ENCODE data around the gene POLD4.

Gene POLD4

DNA sequence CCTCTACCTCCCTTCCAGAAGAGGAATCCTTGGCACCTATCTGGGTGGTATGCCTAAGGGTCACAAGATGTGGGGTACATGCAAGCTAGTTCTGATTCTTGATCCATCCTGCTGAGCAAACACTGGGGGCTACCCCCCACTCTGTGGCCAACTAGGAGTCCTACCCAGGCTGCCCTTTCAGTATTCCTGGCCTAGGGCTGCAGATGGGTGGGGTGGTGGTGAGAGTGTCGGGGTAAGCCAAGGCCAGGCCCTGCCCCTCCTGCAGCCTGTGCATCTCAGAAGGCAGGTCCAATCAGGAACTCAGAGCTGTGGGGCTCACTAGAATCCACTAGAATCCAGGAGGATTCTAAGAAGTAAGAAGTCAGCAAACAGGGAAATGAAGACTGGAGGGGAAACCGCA, 39.1 kb downstream of the POLD4 start:
- DNase-seq, result no peak

DNA sequence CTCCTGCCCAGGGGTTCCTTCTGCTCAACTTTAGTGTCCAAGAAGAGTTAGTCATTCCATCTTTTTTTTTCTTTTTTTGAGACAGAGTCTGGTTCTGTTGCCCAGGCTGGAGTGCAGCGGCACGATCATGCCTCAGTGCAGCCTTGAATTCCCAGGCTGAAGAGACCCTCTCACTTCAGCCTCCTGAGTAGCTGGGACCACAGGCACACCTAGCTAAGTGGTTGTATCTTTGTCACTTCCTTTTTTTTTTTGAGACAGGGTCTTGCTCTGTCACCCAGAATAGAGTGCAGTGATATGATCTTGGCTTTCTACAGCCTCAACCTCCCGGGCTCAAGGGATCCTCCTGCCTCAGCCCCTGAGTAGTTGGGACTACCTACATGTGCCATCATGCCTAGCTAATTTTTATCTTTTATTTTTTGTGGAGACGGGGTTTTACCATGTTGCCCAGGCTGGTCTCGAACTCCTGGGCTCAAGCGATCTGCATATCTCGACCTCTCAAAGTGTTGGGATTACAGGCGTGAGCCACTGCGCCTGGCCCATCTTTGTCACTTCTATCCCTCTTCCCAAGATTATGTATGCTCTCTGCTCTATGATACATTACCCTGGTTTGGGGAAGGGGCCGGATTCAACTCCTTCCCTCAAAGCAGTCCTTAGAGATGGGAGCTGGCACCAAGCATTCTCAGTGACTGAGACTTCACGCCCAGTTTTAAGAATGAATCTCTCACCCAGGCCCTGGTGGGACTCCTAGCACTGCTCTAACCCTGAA, 40.0 kb downstream of the POLD4 start:
- no peak for DNase-seq

DNA sequence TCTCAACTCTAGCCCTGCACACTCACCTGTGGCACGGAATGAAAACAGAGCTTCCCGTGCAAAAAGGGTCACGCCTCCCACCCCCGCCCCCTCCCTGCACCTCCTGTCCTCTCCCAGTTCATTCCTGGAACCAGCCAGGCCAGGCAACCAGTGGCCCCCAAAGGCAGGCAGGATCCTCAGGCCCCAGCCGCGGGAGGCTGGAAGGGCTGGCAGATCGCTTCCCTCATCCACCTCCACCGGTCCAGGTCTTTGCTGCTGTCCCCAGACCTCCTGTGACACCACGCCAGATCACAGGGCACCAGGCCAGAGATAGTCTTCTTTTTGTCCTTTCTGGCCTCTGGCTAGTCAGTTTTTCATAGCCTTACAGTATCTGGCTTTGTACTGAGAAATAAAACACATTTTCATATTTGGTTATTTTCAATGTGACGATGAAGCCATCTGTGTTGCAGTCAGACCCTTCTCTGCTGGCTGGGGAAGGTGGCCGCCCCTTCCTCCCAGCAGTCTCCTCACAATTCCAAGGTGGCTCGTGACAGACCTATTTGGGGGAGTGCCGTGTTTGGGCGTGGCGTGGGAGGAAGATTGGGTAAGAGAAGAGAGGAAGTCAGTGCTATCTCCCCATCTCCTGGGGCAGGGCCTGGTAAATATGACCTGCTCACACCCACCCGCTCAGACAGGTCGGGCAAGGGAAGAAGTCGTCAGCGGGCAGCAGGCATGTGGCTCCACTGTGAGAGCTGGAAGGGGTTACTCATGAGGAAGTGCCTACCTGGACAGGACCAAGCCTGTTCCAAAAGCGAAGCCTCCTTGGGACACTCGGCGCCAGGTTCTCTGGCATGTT, 40.9 kb downstream of the POLD4 start:
- DNase-seq, result peak in 3 of 5 experiments; percentile 38 to 76 (median 53)

DNA sequence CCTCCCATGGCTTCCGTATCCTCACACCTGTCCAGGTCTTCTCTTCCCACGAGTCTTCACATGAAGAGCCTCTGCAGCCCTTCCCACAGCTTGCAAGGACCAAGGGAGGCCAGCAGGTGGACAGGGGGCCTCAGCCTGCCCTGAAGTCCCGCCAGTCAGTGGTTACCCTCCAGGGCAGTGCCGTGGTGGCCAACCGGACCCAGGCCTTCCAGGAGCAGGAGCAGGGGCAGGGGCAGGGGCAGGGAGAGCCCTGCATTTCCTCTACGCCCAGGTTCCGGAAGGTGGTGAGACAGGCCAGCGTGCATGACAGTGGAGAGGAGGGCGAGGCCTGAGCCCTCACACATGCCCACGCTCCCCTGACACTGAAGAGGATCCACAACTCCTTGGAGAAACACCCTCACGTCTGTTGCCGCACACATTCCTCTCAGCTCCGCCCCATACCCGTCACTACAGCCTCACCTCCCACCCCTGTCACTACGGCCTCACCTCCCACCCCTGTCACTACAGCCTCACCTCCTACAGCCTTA, 41.7 kb downstream of the POLD4 start:
- DNase-seq, result peak in 1 of 5 experiments; percentile 51

DNA sequence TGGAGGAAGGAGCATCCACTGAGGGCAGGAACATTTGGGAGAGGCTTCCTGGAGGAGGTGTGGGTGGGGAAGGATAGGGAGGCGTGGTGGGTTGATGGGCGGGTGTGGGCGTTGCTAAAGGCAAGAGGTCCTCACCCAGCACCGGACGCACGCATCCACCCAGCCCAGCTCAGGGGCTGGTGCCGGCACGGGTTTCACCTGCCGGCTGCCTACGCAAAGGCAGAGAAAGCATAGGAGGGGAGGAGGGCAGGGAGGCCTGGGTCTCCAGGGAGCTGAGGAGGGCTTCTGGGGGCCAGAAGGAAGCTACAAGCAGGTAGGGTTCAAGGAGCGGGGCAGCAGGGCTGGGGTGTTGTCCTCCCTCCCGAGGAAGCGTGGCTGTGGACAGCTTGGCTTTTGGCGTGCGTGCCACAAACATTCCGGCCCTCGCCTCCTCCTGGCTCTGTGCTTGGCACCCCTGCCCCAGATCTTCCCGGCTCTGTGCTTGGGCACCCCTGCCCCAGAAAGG, 42.2 kb downstream of the POLD4 start:
- DNase-seq, result no peak

DNA sequence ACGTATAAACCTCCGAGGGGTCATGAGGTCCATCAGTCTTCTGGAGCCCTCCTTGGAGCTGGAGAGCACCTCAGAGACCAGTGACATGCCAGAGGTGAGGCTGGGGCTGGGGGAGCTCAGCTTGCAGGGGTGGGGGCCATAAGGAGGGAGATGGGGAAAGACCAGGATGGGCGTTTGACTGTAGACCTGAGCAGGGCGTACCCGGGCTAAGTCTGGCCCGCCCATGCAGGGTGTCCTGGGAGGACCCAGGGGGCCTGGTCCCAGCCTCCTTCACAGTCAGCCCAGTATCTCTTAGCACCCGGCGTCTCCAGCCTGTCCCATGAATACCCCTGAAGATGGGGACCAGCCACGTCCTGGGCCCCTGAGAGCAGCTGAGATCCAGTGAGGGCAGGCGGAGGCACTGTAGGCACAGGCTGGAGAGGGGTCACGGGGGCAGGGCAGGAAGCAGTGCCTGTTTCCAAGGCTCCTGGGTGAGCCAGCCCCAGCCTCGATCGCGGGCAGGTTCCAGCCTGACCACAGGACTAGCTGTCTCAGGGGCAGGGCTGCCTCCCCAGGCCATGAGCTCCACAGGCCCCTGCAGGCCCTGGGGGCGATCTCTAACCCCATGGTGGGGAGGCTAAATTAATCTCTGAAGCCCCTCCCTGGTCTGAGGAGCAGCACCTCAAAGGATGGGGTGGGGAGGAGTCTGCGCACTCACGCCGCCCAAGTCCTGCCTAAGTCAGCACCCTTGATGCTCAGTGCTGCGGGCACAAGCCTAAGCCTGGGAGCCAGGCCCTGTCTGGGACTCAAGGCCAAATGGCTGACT, 42.9 kb downstream of the POLD4 start:
- DNase-seq, result no peak

DNA sequence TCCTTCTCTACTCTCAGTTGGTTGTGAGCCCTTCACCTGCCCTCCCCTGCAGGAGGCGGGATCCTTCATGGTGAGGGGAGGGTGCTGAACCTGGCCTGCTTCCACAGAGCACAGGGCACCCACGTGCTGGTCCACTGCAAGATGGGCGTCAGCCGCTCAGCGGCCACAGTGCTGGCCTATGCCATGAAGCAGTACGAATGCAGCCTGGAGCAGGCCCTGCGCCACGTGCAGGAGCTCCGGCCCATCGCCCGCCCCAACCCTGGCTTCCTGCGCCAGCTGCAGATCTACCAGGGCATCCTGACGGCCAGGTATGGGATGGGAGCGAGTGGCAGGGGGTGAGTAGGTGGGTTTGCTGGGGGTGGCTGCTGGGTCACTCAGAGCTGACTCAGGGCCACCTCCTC, 43.7 kb downstream of the POLD4 start:
- no peak for DNase-seq

DNA sequence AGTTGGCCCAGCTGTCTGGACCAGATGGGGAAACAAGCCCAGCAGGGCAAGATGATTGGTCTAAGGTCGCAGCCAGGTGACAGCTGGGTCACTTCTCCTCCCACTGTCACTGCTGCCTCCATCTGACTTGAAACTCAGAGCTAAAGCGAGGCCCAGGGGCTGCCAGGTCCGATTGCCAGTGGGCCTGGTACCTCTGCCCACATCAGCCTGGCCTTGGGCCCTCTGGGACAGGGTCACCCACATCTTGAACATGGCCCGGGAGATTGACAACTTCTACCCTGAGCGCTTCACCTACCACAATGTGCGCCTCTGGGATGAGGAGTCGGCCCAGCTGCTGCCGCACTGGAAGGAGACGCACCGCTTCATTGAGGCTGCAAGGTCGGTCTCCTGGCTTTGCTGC, 44.2 kb downstream of the POLD4 start:
- DNase-seq, result no peak

DNA sequence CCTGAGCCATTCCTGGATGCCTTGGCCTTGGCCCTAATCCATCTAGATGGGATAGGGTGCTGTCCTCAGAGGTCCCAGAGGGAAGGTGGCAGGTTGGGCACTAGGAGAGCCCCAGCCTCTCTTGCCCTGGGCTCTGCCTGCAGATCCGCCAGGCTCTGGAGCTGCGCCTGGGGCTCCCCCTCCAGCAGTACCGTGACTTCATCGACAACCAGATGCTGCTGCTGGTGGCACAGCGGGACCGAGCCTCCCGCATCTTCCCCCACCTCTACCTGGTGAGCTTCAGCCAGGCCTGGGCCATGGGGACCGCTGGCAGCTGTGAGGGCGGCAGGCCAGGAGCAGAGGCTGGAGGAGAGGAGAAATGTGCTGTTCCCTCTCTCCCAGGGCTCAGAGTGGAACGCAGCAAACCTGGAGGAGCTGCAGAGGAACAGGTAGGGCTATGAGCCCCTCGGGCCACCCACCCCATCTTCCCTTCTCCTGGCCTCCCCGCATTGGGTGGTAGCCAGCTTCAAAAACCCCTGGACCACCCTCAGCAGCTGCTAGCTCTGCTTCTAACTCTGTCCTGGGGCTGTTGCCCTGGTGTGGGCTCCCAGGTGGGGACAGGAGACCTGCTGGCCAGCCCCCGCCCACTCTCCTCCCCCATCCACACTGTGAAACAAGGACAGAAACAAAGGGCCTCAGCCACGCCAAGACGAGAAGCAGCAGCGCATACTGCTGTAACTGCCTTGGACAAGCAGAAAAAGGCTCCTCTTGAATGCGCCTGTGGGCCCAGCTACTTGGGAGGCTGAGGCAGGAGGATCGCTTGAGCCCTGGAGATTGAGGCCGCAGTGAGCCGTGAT, 45.1 kb downstream of the POLD4 start:
- no peak for DNase-seq

DNA sequence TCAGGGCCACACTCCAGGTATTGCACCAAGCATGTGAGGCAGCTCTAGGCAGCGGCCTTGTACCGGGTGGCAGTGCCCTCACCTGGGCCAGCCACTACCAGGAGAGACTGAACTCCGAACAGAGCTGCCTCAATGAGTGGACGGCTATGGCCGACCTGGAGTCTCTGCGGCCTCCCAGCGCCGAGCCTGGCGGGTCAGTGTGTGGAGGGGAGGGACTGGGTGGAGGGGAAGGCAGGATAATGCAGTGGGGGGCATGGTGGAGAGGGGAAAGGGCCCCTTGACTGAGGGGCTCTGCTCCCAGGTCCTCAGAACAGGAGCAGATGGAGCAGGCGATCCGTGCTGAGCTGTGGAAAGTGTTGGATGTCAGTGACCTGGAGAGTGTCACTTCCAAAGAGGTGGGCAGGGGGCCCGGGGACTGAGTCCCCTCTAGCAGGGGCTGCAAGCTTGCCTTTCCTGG, 45.8 kb downstream of the POLD4 start:
- DNase-seq, result no peak

DNA sequence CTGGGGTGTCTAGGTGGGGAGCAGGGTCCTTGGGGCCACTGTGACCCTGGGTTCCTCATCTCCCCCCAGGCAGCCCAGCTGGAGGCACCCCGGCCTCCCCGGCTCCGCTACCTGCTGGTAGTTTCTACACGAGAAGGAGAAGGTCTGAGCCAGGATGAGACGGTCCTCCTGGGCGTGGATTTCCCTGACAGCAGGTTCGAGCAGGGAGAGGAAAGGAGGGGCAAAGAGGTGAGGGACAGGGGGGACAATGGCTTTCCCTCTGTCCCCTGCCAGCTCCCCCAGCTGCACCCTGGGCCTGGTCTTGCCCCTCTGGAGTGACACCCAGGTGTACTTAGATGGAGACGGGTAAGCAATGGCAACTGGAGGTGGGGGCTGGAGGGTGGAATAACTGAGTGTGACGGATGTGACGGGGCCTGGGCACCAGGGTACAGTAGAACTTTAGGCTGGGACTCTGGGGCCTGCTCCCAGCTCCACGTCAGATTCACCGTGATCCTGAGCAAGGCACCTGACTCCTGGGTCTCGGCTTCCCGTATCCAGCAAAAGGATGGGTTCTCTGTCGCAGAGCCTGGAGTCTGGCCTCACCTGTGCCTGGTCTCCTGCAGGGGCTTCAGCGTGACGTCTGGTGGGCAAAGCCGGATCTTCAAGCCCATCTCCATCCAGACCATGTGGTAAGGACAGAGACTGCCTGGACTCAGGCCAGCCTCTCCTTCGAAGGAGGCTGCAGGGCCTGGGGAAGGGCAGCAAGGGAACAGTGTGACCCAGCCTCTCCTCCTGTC, 46.4 kb downstream of the POLD4 start:
- no peak for DNase-seq

DNA sequence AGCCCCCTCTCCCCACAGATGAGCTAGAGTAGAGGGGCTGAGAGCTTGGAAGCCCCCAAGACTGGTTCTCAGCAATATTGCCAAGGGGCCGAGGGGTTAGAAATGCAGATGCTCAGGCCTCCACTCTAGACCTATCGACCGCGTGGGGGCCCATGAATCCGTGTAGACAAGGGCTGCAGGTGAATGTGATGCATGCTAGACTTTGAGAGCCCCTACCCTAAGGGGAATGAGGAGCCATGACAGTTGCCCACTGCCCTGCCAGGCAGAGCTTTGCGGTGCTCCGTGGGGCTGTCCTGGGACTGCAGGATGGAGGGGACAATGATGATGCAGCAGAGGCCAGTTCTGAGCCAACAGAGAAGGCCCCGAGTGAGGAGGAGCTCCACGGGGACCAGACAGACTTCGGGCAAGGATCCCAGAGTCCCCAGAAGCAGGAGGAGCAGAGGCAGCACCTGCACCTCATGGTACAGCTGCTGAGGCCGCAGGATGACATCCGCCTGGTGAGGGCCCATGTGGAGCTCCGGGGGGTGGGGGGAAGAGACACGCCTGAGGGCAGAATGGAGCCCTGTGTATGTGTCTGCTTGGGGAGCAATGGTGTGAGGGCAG, 48.7 kb downstream of the POLD4 start:
- DNase-seq, result no peak

DNA sequence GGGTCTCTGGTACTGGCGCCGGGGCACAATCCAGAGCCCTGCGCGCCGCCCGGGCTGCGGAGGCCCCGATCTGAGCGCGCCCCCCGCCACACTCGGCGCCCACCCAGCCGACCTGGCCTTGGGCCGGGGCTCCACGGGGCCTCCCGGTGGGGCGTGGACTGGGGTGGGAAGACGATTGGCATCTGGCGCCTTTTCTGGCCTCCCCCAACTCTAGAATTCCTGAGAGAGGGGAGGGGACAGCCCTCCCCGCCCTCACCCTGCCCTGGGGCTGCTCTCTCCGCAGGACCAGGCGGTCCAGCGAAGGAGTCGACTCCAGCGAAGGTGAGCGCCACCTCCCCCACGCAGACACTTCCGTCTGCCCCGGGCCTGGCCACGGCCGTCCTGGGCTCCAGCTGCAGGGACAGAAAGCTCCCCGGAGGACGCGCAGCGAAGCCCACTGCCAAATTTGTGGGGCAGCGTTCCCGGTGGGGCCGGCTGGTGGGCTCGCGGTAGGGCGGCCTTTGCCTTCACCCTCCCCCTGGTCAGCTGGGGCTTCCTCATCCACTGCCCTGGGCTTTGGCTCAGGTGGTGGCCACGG, 49.4 kb downstream of the POLD4 start:
- peak in 3 of 5 experiments; percentile 16 to 50 (median 21) for DNase-seq

DNA sequence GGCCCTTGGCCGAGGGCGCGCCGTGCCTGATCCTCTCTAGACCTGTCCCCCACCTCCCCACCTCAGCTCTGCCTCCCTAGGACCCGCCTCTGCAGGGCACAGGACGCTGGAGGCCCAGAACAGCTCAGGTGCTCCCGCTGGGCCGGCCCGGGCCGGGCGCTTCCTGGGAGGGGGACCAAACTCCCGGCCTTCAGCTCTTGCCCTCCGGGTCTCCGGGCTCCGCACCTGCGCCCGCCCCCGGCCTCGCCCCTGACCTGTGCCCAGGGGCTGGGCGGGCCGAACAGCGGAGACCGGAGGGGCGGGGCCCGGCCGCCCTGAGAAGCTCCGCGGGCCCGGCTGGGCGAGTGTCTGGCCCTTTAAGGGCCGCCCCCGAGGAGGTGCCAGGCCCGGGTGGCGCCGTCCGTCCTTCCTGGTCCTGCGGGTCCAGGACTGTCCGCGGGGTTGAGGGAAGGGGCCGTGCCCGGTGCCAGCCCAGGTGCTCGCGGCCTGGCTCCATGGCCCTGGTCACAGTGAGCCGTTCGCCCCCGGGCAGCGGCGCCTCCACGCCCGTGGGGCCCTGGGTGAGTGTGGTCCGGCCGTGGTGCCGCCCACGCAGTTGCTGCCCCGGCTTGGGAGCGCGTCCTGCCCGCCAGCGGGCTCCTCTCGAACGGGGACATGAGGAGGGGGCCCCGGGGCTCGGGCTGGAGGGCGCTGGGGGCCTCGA, 50.1 kb downstream of the POLD4 start, which contains the start of gene SSH3:
Gene SSH3 (plus strand): TSS at position 399 of the 703 bp plus-strand sequence. CDS start 96 bp downstream, at position 495.
- peak in 4 of 5 experiments; percentile 20 to 62 (median 36) for DNase-seq

DNA sequence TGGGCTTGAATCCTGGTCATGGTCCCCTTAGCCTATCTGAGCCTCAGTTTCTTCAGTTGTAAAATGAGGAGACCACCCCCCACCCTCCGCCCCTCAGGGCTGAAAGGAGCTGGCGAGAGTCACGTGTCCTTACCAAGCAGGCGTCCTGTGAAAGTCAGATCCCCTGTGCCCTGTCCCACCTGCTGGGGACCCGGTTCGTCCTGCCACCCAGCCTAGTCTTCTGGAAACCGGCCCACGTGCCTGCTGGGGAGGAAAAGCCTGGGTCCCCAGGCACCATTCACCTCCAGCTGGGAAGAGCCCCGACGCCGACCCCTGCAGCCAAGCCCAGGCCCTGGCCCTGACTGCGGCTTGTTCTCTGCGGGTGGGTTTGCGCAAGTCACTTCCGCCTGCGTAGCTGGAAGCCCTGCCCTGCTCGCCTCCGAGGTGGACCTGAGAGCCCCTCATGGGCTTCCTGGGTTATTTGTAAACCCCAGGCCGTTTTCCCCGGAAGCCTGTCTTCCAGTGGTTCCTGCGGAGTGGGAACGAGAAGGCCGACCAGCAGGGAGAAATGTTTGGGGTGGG, 50.7 kb downstream of the POLD4 start:
- DNase-seq, result peak in 3 of 5 experiments; percentile 8 to 37 (median 15)

DNA sequence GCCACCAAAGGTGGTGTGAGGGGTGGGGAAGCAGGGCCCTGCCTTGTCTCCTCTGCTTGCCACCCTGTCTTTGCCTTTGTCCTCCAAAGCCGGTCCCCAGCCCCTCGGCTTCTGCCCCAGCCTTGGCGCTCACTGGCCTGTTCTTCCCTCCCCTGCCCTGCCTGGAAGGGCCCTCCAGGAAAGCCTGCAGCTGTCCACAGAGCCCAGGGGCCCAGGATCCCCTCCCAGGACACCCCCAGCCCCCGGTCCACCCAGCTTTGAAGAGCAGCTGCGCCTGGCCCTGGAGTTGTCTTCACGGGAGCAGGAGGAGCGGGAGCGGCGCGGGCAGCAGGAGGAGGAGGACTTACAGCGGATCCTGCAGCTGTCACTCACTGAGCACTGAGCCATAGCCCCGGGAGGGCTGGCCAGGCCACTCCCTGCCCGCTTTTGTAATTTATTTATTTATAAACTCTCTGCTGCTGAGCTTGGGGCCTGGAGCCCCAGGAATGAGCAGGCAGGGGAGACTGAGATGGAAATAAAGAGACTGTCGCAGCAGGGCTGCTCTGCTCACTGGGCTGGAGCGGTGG, 51.3 kb downstream of the POLD4 start:
- DNase-seq, result peak in 1 of 5 experiments; percentile 7

DNA sequence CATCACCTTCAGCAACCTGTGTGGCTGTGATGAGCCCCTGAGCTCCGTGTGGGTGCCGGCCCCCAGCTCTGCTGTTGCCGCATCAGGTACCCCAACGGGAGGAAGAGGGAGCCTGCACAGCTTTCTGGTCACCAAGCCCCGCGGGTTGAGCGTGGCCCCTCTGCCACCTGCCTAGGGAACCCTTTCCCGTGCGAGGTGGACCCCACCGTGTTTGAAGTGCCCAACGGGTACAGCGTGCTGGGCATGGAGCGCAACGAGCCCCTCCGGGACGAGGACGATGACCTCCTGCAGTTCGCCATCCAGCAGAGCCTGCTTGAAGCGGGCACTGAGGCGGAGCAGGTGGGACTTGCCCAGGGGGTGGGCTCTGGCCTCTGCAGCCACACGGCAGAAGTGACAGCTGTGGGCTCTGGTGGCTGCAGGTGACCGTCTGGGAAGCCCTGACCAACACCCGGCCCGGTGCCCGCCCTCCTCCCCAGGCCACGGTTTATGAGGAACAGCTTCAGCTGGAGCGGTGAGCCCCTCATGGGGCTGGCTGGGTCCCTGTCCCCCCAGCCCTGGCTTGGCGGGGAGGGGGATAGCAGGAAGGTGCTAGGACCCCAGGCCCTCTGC, 51.9 kb downstream of the POLD4 start:
- DNase-seq, result peak in 1 of 5 experiments; percentile 8
